Panc1 (cell line): ENCODE measurements around the gene CCDC169.

Experiments used
- CTCF ChIP-seq: fragments of 450-650 bp; IDR thresholded peaks from 2 replicates; pipeline ENCODE4 v1.5.1; 2017; ENCODE audit warnings: mild to moderate bottlenecking
- POLR2AphosphoS5 ChIP-seq: IDR thresholded peaks from 2 replicates; pipeline ENCODE4 v1.6.1; 2012; ENCODE audit warnings: mild to moderate bottlenecking, low read depth, low read length, moderate library complexity
- SIN3A ChIP-seq: IDR thresholded peaks from 2 replicates; pipeline ENCODE4 v1.6.1; 2012; ENCODE audit warnings: low read depth, mild to moderate bottlenecking, low read length, moderate library complexity, borderline replicate concordance; ENCODE audit not compliant: insufficient read depth
- TCF7L2 ChIP-seq: IDR thresholded peaks from 2 replicates; pipeline ENCODE4 v1.6.1; 2011; ENCODE audit warnings: mild to moderate bottlenecking, low read depth, low read length, inconsistent platforms
- TF ChIP-seq, protein P1 (sequence below), 2 experiments: IDR thresholded peaks; 2 replicates each; pipeline ENCODE4 v1.6.1; 2011 to 2012; ENCODE audit warnings: low read depth in 2 of 2, control low read depth in 1 of 2, low read length in 1 of 2, mild to moderate bottlenecking in 1 of 2, moderate library complexity in 1 of 2; ENCODE audit not compliant: insufficient read depth in 1 of 2

GRCh38 chr13:36337938-36338641, 40.5 kb upstream of the CCDC169 start:
- TF ChIP-seq CTCF: no peak; the same call in 1 of the 2 replicates
- TF ChIP-seq, protein P1, sequence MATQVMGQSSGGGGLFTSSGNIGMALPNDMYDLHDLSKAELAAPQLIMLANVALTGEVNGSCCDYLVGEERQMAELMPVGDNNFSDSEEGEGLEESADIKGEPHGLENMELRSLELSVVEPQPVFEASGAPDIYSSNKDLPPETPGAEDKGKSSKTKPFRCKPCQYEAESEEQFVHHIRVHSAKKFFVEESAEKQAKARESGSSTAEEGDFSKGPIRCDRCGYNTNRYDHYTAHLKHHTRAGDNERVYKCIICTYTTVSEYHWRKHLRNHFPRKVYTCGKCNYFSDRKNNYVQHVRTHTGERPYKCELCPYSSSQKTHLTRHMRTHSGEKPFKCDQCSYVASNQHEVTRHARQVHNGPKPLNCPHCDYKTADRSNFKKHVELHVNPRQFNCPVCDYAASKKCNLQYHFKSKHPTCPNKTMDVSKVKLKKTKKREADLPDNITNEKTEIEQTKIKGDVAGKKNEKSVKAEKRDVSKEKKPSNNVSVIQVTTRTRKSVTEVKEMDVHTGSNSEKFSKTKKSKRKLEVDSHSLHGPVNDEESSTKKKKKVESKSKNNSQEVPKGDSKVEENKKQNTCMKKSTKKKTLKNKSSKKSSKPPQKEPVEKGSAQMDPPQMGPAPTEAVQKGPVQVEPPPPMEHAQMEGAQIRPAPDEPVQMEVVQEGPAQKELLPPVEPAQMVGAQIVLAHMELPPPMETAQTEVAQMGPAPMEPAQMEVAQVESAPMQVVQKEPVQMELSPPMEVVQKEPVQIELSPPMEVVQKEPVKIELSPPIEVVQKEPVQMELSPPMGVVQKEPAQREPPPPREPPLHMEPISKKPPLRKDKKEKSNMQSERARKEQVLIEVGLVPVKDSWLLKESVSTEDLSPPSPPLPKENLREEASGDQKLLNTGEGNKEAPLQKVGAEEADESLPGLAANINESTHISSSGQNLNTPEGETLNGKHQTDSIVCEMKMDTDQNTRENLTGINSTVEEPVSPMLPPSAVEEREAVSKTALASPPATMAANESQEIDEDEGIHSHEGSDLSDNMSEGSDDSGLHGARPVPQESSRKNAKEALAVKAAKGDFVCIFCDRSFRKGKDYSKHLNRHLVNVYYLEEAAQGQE (IDR thresholded peaks at IDR 0.05; ENCODE audit: insufficient read depth in 1 of 2, low read depth in 2 of 2, low read length in 1 of 2): no peak
- no peak for TF ChIP-seq POLR2AphosphoS5
- TF ChIP-seq SIN3A: no peak
- TF ChIP-seq TCF7L2: no peak
